Fibroblast of villous mesenchyme (primary cell): Measurements from ENCODE around the gene HPD. TPM values are rescaled to one million over a fixed set of nuclear protein-coding genes. Genes with fewer than 3 reads are reported as not detected.

Experiments
- DNase-seq: peaks from one replicate; pipeline ENCODE4 v3.0.0-alpha.2; 2010; ENCODE audit warnings: low read depth
- H3K4me3 ChIP-seq: 2 replicates; pipeline ENCODE4 v1.5.1; 2011; ENCODE audit warnings: low read depth, mild to moderate bottlenecking, low read length
- total RNA-seq: library from RNA; depleted of rRNA; stranded (reverse); fragments of >200 nt; gene quantifications from 2 replicates; pipeline ENCODE4 v1.2.3, GENCODE V29; 2012
- TF ChIP-seq, protein P1 (sequence below): IDR thresholded peaks from 2 replicates; pipeline ENCODE4 v1.5.1; 2012; ENCODE audit warnings: low read depth, mild to moderate bottlenecking, low read length; ENCODE audit not compliant: insufficient read depth

Gene HPD
- not detected in 2 replicates for total RNA-seq

DNA sequence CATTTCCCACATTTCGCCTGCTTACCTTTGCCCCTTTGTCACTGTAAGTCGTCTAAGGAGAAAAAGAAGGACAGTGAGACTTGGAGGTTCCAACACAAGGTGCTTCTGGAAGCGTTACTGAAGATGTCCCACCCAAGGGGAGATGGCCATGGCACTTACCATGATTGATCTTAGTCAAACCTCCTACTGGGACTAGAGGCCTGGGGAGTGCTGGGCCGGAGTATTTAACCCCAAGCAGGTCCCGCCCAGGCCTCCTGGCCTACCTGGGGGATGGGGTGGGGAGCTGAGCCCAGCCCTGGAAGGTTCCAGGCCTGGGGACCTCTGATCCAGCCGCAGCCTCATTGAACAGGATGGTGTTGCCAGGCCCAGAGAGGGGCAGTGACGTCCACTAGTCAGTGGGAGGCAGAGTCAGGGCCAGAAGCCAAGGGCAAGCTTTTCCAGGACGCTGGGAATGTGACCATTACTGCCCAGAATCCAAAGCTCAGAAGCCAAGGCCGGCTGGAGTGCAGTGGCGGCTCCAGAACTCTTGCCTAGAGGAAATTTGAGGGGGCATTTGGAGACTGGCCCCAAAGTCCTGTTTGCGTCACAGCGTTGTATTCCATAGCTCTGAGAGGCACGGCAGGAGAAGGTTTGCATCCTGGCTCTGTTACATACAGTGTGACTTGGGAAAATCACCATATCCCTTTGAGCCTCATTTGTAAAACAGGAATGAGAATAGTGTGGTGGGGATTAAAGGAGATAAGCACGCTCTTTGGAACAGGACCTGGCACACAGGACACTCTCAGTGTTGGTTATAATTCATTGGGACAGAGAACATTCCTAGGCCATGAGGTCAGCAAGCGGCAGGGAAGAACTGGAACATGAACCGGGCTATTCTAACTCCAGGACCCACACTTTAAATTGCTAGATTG, at the start of gene HPD:
Gene HPD (minus strand): TSS at position 198 of the 911 bp plus-strand sequence. CDS start 36 bp downstream, at position 162.
- no peak within 1 kb of the TSS for H3K4me3 ChIP-seq
- DNase-seq, result peak; percentile 92
- TF ChIP-seq, protein P1, sequence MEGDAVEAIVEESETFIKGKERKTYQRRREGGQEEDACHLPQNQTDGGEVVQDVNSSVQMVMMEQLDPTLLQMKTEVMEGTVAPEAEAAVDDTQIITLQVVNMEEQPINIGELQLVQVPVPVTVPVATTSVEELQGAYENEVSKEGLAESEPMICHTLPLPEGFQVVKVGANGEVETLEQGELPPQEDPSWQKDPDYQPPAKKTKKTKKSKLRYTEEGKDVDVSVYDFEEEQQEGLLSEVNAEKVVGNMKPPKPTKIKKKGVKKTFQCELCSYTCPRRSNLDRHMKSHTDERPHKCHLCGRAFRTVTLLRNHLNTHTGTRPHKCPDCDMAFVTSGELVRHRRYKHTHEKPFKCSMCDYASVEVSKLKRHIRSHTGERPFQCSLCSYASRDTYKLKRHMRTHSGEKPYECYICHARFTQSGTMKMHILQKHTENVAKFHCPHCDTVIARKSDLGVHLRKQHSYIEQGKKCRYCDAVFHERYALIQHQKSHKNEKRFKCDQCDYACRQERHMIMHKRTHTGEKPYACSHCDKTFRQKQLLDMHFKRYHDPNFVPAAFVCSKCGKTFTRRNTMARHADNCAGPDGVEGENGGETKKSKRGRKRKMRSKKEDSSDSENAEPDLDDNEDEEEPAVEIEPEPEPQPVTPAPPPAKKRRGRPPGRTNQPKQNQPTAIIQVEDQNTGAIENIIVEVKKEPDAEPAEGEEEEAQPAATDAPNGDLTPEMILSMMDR, result no peak

DNA sequence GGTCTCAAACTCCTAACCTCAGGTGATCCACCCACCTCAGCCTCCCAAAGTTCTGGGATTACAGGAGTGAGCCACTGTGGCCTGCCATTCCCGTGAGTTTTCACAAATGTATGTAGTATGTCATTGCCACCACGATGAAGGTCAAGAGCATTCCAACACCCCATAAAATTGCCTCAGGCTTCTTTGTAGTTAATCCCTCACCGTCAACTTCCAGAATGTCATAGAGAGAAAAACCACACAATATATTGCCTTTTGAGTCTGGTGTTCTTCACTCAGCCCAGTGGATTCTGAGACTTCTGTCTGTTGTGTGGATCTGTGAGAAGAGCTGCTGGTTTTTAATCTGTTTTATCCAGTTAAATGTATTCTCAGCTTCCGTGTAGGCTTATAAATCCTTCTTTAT, 47.1 kb upstream of the HPD start:
- DNase-seq, result peak; percentile 55
- TF ChIP-seq, protein P1, result no peak
- H3K4me3 ChIP-seq, result no peak overlapping the region

DNA sequence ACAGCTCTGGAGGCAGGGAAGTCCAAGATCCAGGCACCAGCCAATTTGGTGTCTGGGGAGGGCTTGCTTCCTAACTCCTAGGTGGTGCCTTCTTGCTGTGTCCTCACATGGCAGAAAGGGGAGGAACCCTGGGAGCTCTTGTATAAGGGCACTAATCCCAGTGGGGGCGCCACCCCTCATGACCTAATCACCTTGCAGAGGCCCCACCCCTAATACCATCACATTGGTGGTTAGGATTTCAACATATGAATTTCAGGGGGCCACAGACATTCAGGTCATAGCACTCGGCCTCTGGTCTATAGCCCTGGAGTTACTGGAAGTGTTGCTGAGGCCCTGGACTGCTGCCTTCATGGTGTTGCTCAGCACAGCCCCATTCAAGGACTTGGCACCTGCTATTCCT, 44.5 kb upstream of the HPD start:
- no peak for DNase-seq
- TF ChIP-seq, protein P1, result no peak
- no peak overlapping the region for H3K4me3 ChIP-seq

DNA sequence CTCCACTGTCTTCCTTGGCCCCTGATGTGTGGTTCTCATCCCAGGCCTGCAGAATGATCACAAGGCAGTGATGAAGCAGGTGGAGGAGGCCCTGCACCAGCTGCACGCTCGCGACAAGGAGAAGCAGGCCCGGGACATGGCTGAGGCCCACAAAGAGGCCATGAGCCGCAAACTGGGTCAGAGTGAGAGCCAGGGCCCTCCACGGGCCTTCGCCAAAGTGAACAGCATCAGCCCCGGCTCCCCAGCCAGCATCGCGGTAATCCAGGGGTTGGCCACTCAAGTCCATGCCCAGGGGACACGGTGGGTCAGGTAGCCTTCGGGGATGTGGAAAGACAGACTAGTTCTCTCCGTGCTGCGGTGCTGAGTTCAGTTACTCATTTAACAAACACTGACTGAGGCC, 40.9 kb upstream of the HPD start:
- H3K4me3 ChIP-seq, result no peak overlapping the region
- no peak for DNase-seq
- TF ChIP-seq, protein P1, result no peak

DNA sequence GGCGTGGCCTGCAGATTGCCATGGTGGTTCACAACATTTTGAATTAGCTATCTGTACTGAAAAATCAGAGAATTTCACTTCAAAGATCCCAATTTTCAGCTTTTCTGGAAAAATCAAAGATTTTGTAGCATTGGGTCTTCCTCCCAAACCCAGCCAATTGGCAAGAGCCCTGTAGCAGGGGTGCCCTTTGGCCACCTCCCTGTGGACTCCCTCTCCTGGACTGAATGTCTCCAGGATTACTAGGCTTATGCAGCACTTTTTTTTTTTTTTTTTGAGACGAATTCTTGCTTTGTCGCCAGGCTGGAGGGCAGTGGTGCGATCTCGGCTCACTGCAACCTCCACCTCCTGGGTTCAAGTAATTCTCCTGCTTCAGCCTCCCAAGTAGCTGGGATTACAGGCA, 39.6 kb upstream of the HPD start:
- H3K4me3 ChIP-seq, result no peak overlapping the region
- DNase-seq, result no peak
- TF ChIP-seq, protein P1, result no peak

DNA sequence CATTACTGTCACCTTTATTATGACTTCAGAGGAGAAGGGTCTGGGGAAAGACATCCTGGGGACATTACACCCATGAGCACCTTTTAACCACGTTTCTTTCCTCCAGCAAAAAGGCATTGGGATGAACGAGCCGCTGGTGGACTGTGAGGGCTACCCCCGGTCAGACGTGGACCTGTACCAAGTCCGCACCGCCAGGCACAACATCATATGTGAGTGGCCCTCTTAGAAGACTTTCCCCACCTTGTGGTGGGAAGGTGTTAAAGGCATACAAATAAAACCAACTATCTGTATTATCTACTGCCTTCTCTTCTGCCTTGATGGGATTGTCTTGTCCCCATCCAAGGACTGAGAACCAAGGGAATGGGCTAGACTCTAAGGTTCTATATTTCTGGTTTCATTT, 36.0 kb upstream of the HPD start:
- peak; percentile 58 for DNase-seq
- H3K4me3 ChIP-seq, result no peak overlapping the region
- TF ChIP-seq, protein P1, result peak; percentile 31
